ENCODE results near the gene SNHG17. TPM values are rescaled to one million over a fixed set of nuclear protein-coding genes. Genes with fewer than 3 reads are reported as not detected.
"Not testable (repeated sequence)": the region's sequence is repeated elsewhere in the genome, so short reads cannot be mapped to it uniquely, and the experiment has no call there.

SNHG17 gene
- total and polyA plus RNA-seq, 9 of the 15 experiments (the other 6 are each of a cell fraction or from before 2014, with no cell fraction given) = 29.8 to 106 (median 57.7) TPM

- no peak for TF ChIP-seq RNF219 (CRISPR knock-in tag; IDR thresholded peaks at IDR 0.05)
- no peak for TF ChIP-seq RNF2 (IDR thresholded peaks at IDR 0.05)
- TF ChIP-seq SREBF1 (IDR thresholded peaks at IDR 0.05; ENCODE audit: borderline replicate concordance, low read depth, low read length) = no peak
- TF ChIP-seq IFI16 (CRISPR knock-in tag; IDR thresholded peaks at IDR 0.05) = no peak
Measured at GRCh38 chr20:38441916-38442315, 6.8 kb upstream of the SNHG17 start (continued).

GRCh38 chr20:38441110-38441509, 6.0 kb upstream of the SNHG17 start:
- CTCF ChIA-PET (ENCODE audit: low intra/inter-chr PET ratio); H3K27ac ChIP-seq (ENCODE audit: extremely low read depth, low read depth, low read length); DNase-seq (ENCODE audit: extremely low read depth in 1 of 4, low spot score in 3 of 4); FAIRE-seq; H3K9me1 ChIP-seq (ENCODE audit: control insufficient read depth, insufficient read depth, low read length); H3K79me2 ChIP-seq (ENCODE audit: control insufficient read depth, insufficient read depth, low read length); intact Hi-C loops (cut with micrococcal nuclease); H3K4me1 ChIP-seq (replicated peaks in 1 of 2; ENCODE audit: control insufficient read depth in 2 of 2, insufficient read depth in 2 of 2, low read length in 2 of 2); BruUV-seq (replicated peaks); H3K36me3 ChIP-seq (ENCODE audit: control insufficient read depth, insufficient read depth, low read length); H2AFZ ChIP-seq (ENCODE audit: low read depth, low read length); H4K20me1 ChIP-seq (replicated peaks; ENCODE audit: control insufficient read depth, insufficient read depth, low read length); ATAC-seq; H3K27me3 ChIP-seq (ENCODE audit: control insufficient read depth in 2 of 2, insufficient read depth in 2 of 2, low read length in 2 of 2); H3K4me2 ChIP-seq (ENCODE audit: insufficient read depth, low read length); in situ Hi-C loops (cut with MboI); H3K9me3 ChIP-seq (replicated peaks; ENCODE audit: control insufficient read depth, insufficient read depth, low read depth, low read length); H3K4me3 ChIP-seq; H3K9ac ChIP-seq (ENCODE audit: insufficient read depth in 1 of 2, low read depth in 2 of 2, low read length in 2 of 2): not testable (repeated sequence)
- POLR2A ChIA-PET = interaction anchor here (0.6 to 1.5 kb wide), 3 partner anchors 10 to 34 kb away, joined by 3 to 6 read pairs (median 3); no protein-coding TSS in a partner anchor
- WGBS (ENCODE audit: insufficient coverage, low coverage, missing lambda C conversion rate) = 68% methylated on average over 7 of the region's 8 CpGs

Measured in K562 (cell line).